Fibroblast of gingiva (primary cell): ENCODE results near the gene PHRF1.

Experiments
- DNase-seq: peaks from one replicate; pipeline ENCODE4 v3.0.0-alpha.2; 2011; ENCODE audit warnings: low read depth

PHRF1 gene

GRCh38 chr11:597166-597725 is 21.0 kb downstream of the PHRF1 start:
- no peak for DNase-seq

DNA sequence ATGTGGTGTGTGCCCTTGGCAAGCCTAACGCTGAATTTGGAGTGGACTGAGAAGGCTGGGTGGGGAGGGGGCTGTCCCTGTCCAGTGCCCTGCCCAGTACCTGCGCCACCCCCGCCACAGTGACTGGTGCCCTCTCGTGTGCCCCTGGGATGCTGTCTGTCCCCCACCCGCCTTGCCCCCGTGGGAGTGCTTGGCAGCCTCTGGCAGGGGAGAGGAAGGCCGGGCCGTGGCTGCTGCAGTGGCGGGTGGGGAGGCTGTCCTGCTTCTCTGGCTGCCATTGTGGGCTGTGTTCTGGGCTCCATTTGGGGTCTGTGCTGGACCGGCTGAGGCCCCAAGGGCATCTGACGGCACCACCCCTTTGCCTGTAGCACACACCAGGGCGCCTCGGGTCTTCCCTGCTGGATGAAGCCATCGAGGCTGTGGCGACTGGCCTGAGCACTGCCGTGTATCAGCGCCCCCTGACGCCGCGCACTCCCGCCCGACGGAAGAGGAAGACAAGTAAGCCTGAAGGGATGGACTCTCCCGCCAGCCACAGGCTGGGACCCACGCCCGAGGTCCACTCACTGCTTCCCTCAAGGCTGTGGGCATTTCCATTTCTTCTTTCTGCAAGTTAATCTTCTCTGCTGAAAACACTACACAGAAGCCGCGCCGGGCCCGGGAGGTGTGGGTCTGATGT is 21.9 kb downstream of the PHRF1 start:
- no peak for DNase-seq

DNA sequence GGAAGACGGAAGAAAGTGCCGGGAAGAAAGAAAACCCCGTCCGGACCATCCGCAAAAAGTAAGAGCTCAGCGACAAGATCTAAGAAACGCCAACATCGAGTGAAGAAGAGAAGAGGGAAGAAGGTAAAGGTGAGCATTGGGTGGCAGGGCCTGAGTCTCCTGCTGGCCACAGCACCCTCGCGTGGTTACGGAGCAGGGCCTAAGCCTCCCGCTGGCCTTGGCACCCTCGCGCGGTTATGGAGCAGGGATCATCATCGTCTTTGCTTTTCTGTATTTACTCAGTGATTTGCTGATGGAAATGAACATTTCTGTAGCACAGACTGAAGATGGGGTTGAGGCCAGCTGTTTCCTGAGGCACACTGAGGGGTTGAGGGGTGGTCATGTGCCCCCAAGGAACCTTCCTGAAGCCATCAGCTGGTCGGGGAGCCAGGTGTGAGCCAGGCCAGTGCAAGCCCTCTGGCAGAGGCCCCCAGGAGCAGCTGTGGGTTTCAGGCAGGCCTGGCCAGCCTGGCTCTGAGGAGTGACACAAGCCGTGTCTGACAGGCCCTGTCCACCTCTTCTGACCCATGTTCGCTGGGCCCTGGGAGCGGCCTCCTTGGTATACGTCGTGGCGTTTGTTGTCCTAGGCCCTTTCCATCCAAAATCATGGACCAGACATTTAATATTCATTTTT is 25.4 kb downstream of the PHRF1 start:
- DNase-seq: no peak

DNA sequence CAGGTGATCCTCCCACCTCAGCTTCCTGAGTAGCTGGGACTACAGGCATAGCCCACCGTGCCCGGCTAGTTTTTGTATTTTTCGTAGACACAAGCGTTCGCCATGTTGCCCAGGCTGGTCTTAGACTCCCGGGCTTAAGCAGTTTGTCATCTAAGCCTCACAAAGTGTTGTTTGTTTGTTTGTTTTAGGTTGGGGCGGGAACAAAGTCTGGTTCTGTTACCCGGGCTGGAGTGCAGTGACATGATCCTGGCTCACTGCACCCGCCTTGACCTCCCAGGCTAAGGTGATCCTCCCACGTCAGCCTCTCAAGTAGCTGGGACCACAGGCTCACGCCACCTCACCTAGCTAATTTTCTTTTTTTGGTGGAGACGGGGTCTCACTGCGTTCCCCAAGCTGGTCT is 26.9 kb downstream of the PHRF1 start:
- no peak for DNase-seq

DNA sequence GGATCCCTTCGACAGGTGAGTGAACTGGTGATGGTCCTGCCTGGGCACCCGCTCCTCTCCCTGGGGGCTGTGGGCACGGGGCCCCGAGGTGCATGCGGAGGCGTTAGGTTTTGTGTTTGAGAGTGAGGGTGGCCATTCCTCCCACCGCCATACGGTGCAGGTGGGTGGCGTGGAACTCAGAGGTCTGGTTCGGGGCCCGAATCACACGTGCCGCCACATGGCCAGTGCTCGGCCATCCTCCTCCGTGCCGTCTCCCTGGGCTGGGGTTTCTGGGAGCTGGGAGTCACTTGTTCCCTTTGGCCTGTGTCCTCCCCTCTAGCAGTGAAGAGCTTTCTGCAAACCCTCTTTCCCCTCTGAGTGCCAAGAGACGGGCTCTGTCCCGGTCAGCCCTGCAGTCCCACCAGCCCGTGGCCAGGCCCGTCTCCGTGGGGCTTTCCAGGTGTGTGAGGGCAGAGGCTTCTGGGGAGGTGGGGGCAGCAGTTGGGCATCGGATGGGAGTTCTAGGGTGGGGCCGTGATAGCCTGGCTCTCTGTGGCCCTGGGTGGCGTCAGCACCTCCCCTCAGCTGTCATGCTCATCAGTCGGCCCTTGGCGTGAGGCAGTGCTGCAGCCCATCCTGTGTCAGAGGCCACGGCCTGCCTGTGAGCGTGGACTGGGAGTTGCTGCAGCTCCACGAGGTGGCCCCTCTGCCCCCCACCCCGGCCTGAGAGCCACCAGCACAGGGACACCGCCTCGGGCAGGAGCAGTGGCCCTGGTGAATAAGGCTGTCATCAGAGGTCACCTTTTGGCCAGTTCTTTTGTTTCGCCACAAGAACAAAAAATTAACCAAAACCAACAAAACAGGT is 29.2 kb downstream of the PHRF1 start:
- DNase-seq: no peak

DNA sequence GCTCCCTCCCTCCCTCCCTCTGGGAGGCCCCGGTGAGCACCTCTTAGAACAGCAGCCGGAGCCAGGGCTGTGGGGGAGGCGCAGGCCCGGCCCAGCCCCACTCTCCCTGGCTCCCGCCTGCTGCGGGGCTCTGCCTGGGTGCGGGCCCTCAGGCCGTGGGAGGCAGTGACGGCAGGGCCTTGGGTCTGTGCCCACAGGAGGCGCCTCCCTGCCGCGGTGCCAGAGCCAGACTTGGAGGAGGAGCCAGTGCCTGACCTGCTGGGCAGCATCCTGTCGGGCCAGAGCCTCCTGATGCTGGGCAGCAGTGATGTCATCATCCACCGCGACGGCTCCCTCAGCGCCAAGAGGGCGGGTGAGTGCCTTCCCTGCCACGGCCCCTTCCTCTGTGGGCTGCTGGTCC is 30.0 kb downstream of the PHRF1 start:
- DNase-seq: peak; percentile 31

- DNase-seq: no peak
Observed at GRCh38 chr11:607020-607780, 30.9 kb downstream of the PHRF1 start.

GRCh38 chr11:607971-608659 is 31.8 kb downstream of the PHRF1 start:
- DNase-seq: no peak

DNA sequence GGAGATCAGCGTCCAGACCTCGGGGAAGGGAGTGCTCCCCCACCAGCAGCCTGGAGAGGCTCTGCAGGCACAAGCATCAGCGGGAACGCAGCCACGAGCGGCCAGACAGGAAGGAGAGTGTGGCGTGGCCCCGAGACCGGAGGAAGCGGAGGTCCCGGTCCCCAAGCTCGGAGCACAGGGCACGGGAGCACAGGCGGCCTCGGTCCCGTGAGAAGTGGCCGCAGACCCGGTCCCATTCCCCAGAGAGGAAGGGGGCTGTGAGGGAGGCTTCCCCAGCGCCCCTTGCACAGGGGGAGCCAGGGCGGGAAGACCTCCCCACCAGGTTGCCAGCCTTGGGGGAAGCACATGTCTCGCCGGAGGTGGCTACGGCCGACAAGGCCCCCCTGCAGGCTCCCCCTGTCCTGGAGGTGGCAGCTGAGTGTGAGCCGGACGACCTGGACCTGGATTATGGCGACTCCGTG is 32.6 kb downstream of the PHRF1 start:
- no peak for DNase-seq

DNA sequence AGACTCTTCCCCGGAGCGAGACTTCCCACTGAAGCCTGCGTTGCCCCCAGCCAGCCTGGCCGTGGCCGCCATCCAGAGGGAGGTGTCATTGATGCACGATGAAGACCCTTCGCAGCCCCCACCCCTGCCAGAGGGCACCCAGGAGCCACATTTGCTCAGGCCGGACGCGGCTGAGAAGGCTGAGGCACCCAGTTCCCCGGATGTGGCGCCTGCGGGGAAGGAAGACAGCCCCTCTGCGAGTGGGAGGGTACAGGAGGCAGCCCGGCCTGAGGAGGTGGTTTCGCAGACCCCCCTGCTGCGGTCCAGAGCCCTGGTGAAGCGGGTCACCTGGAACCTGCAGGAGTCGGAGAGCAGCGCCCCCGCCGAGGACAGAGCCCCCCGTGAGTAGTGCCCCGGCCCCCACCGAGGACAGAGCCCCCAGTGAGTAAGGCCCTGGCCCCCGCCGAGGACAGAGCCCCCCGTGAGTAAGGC is 33.1 kb downstream of the PHRF1 start:
- DNase-seq: no peak

- no peak for DNase-seq
Observed at GRCh38 chr11:610146-610801, 34.0 kb downstream of the PHRF1 start.

DNA sequence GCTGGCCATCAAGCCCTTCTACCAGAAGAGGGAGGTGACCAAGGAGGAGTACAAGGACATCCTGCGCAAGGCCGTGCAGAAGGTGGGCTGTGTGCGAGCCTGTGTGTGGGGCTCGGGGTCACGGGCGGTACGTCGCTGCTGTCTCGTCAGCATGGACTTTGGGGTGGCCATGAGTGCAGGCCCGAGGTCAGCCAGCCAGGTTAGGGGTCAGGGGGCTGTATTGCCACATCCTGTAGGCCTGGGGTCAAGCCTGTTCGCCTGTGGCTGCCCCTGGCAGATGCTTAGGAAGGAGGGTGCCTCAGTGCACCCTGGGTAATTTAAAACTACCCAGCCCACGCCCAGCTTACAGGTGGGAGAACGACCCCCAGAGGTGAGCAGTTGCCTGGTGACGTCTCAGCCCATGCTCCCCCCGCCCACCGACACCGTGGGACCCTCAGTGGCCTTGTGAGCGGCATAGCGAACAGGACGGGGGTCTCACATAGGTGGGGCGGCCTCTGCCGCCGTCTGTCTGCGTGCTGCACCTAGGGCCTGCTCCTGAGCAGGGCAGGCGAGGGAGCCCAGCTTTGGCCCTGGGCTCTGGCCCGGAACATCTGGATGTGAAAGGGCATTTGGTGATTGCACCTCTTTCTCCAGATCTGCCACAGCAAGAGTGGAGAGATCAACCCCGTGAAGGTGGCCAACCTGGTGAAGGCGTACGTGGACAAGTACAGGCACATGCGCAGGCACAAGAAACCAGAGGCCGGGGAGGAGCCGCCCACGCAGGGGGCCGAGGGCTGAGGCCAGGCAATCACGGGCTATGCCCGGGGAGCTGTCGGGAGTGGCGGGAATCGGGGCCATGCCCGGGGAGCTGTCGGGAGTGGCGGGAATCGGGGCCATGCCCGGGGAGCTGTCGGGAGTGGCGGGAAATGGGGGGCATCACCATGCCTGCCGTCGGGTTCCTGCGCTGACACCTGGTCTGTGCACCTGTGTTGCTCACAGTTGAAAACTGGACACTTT is 35.0 kb downstream of the PHRF1 start:
- no peak for DNase-seq

GRCh38 chr11:612201-612960 is 36.1 kb downstream of the PHRF1 start:
- DNase-seq: peak; percentile 24

DNA sequence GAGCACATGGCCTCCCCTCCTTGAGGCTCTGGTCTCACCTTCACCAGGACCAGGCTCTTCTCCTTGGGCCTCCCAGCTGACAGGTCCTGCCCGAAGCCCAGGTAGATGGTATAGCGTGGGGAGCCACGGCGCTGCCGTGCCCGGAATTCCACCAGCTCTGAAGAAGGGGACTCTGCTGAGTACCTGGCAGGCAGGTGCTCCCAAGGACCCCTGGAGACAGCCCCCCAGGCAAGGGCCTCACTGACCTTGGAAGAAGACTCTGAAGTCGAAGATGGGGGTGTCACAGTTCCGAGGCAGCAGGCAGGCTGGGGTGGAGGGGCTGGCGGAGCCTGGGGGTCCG is 36.7 kb downstream of the PHRF1 start:
- no peak for DNase-seq

DNA sequence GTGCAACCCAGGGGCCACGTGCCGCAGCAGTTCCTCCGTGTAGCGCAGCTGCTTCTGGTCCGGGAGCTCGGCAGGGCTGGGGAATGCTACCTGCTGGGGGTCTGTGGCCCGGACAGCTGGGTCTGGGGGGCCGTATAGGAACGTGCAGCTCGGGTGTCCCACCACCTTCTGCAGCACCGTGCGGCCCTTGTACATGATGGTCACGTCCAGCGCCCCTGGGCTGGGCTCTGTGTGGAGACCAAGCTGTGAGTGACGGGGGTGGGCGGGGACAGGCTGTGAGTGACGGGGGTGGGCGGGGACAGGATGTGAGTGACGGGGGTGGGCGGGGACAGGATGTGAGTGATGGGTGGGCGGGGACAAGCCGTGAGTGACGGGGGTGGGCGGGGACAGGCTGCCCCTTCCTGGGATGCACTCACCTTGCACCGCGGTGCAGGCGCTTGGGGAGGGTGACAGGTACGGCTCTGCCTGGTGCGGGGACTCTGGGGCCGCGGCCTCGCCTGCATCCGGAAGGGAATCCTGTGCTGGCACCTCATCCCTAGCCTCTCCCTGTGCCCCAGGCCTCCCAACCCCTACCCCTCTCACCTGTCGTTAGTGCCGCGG is 37.2 kb downstream of the PHRF1 start:
- peak; percentile 26 for DNase-seq

- no peak for DNase-seq
Observed at GRCh38 chr11:614021-614622, 37.9 kb downstream of the PHRF1 start.

- DNase-seq: no peak
Observed at GRCh38 chr11:614623-615503, 38.6 kb downstream of the PHRF1 start.
